ENCODE measurements around the gene FASN. TPM values are rescaled to one million over a fixed set of nuclear protein-coding genes. Genes with fewer than 3 reads are reported as not detected.

The FASN gene
- total RNA-seq, 1 experiment from 2014 or later = 433 TPM

DNA sequence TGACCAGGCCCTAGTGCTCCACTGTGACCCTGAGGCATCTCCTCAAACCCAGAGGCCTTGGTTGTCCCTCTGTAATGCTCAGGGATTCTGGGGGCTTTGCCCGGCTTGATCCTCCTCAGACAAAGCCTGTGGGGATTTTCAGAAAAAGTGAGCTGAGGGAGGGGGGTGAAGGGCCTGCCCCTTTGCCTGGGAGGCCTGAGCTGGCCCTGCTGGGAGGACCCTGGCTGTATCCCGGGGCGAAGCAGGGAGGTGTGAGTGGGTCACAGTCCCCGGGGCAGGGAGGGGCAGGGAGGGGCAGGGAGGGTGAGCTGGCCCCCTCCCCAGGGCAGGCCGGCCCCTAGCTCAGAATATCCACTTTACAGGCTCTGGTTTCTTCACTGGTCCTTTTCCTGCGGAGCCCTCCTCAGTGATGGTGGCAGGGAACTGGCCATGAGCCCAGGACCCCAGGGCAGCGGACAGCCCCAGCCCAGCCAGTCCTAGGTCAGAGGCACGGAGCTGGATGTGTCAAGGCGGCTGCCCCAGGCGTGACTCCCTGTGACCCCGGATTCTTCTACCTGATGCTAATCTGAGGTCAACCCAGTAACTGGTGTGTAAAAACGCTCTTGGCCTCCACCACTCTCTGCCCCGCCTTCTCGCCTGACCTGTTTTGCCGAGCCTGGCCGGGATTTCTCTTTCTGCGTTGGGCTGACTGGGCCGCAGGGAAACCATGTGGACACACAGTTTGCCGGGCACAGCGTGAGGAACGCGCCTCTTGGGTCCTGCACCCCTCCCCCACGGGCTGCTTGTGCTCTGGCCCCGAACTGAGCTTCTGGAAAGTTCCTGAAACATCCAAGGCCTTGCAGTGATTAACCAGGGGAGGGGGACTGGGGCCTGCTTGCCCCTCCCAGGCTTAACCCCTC lies 5.8 kb upstream of the FASN start:
- Histone ChIP-seq H3K79me2 (ENCODE audit: insufficient read depth, low read length) (no peaks in the 10 kb centered on the region), H3K18ac (ENCODE audit: insufficient read length, low read depth, low read length) (peak overlapping the region; percentile 36), H3K9ac (ENCODE audit: extremely low read depth, insufficient read length, low read length) (no peak overlapping the region), H3K27ac (ENCODE audit: insufficient read length, low read depth, low read length) (no peak overlapping the region), H3K79me1 (ENCODE audit: insufficient read depth, low read depth, low read length, poor library complexity, severe bottlenecking) (no peaks in the 10 kb centered on the region), H3K23me2 (ENCODE audit: insufficient read length, low read depth, low read length, poor library complexity, severe bottlenecking) (peaks cover 5% of the 10 kb centered on the region), H3K27me3 (ENCODE audit: insufficient read depth, low read length) (no peaks in the 10 kb centered on the region), H2BK15ac (ENCODE audit: low read depth, low read length) (no peak overlapping the region), H4K5ac (ENCODE audit: insufficient read length, low read depth, low read length) (no peak overlapping the region), H2AK5ac (ENCODE audit: insufficient read length, low read length) (no peak overlapping the region), H4K91ac (ENCODE audit: insufficient read length, low read depth, low read length) (no peak overlapping the region), H2BK5ac (ENCODE audit: insufficient read length, low read length) (no peak overlapping the region), H2AFZ (ENCODE audit: low read length) (no peak overlapping the region), H2BK20ac (ENCODE audit: low read depth, low read length, poor library complexity, severe bottlenecking) (no peak overlapping the region), H4K20me1 (ENCODE audit: control insufficient read depth, insufficient read depth, insufficient read length) (no peaks in the 10 kb centered on the region), H3K4me1 (ENCODE audit: insufficient read depth, low read length) (no peaks in the 10 kb centered on the region; the same call in 1 of the 2 replicates), H3K9me3 (ENCODE audit: control insufficient read depth, low read depth, low read length) (no peaks in the 10 kb centered on the region), H3K4me2 (ENCODE audit: insufficient read depth, insufficient read length, low read length) (no peak overlapping the region), H2BK120ac (ENCODE audit: low read depth, low read length, poor library complexity, severe bottlenecking) (no peak overlapping the region), H2BK12ac (ENCODE audit: insufficient read length, low read depth, low read length) (no peak overlapping the region), H4K8ac (replicated peaks; ENCODE audit: insufficient read length, low read depth, low read length) (no peak overlapping the region), H3T11ph (ENCODE audit: low read length) (no peak overlapping the region), H3K56ac (ENCODE audit: insufficient read length, low read depth, low read length) (no peak overlapping the region), H3K23ac (ENCODE audit: insufficient read length, low read depth, low read length) (no peak overlapping the region), H3K4ac (ENCODE audit: low read depth, low read length) (no peak overlapping the region), H3K14ac (ENCODE audit: insufficient read depth, low read length) (peak overlapping the region; percentile 6; the same call in 1 of the 2 replicates)
- H3K36me3 Mint-ChIP-seq (ENCODE audit: insufficient read depth in 1 of 3, low read depth in 3 of 3) = peaks cover 0 to 2% (median 0%) of the 10 kb centered on the region in 3 experiments; a peak in 2 of 7 replicates
- peak overlapping the region; percentile 62 to 99 (median 93); a peak in 6 of 7 replicates for H3K27ac Mint-ChIP-seq
- no CpG with 5 or more reads among the region's 24 CpGs for WGBS (ENCODE audit: extremely low coverage, insufficient read length, low lambda C conversion rate)
- peaks cover 19% of the 10 kb centered on the region for H3K27me3 Mint-ChIP-seq (ENCODE audit: low read depth)
- TF ChIP-seq, protein P1, sequence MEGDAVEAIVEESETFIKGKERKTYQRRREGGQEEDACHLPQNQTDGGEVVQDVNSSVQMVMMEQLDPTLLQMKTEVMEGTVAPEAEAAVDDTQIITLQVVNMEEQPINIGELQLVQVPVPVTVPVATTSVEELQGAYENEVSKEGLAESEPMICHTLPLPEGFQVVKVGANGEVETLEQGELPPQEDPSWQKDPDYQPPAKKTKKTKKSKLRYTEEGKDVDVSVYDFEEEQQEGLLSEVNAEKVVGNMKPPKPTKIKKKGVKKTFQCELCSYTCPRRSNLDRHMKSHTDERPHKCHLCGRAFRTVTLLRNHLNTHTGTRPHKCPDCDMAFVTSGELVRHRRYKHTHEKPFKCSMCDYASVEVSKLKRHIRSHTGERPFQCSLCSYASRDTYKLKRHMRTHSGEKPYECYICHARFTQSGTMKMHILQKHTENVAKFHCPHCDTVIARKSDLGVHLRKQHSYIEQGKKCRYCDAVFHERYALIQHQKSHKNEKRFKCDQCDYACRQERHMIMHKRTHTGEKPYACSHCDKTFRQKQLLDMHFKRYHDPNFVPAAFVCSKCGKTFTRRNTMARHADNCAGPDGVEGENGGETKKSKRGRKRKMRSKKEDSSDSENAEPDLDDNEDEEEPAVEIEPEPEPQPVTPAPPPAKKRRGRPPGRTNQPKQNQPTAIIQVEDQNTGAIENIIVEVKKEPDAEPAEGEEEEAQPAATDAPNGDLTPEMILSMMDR (conservative IDR thresholded peaks at IDR 0.05) = no peak
- peak overlapping the region; percentile 19 to 59; a peak in 3 of 5 replicates for H3K4me3 Mint-ChIP-seq
- peaks cover 44 to 82% of the 10 kb centered on the region in 2 experiments for H3K4me1 Mint-ChIP-seq
- H3K9me3 Mint-ChIP-seq = no peaks in the 10 kb centered on the region
- DNase-seq = peak; percentile 83

All from H9 (cell line).